Retinal pigment epithelial cell (primary cell): Measurements from ENCODE around the gene CNTNAP2.
"Not testable (repeated sequence)": the region's sequence is repeated elsewhere in the genome, so short reads cannot be mapped to it uniquely, and the experiment has no call there.

ENCODE experiments used
- DNase-seq: peaks from one replicate; pipeline ENCODE4 v3.0.0-alpha.2; 2010; ENCODE audit warnings: low read depth
- H3K4me3 ChIP-seq: 2 replicates; pipeline ENCODE4 v1.5.1; 2011; ENCODE audit warnings: mild to moderate bottlenecking, low read length, control low read depth, moderate library complexity
- CTCF ChIP-seq: conservative IDR thresholded peaks from 2 replicates; pipeline ENCODE4 v1.5.1; 2011; ENCODE audit warnings: low read depth, low read length, control low read depth, inconsistent platforms

Gene CNTNAP2

GRCh38 chr7:147593271-147594057 is 1476.9 kb downstream of the CNTNAP2 start:
- no peak for DNase-seq
- no peak for TF ChIP-seq CTCF
- H3K4me3 ChIP-seq, result no peak overlapping the region

GRCh38 chr7:147595042-147595441 is 1478.4 kb downstream of the CNTNAP2 start:
- DNase-seq, result no peak
- no peak overlapping the region for H3K4me3 ChIP-seq
- no peak for TF ChIP-seq CTCF

GRCh38 chr7:147598687-147599086 is 1482.1 kb downstream of the CNTNAP2 start:
- not testable (repeated sequence) for DNase-seq, H3K4me3 ChIP-seq

GRCh38 chr7:147605323-147605722 is 1488.7 kb downstream of the CNTNAP2 start:
- no peak overlapping the region for H3K4me3 ChIP-seq
- no peak for DNase-seq
- TF ChIP-seq CTCF, result no peak

- DNase-seq, result no peak
- no peak for TF ChIP-seq CTCF
- H3K4me3 ChIP-seq, result no peak overlapping the region
These were observed 1490.7 kb downstream of the CNTNAP2 start for GRCh38 chr7:147607157-147607800.

- no peak overlapping the region for H3K4me3 ChIP-seq
- no peak for TF ChIP-seq CTCF
- no peak for DNase-seq
These were observed 1494.8 kb downstream of the CNTNAP2 start for GRCh38 chr7:147611431-147611830.

GRCh38 chr7:147635288-147635687 is 1518.7 kb downstream of the CNTNAP2 start:
- no peak for TF ChIP-seq CTCF
- DNase-seq, result no peak
- H3K4me3 ChIP-seq, result no peak overlapping the region
